ENCODE data around the gene XYLT2.

DNA sequence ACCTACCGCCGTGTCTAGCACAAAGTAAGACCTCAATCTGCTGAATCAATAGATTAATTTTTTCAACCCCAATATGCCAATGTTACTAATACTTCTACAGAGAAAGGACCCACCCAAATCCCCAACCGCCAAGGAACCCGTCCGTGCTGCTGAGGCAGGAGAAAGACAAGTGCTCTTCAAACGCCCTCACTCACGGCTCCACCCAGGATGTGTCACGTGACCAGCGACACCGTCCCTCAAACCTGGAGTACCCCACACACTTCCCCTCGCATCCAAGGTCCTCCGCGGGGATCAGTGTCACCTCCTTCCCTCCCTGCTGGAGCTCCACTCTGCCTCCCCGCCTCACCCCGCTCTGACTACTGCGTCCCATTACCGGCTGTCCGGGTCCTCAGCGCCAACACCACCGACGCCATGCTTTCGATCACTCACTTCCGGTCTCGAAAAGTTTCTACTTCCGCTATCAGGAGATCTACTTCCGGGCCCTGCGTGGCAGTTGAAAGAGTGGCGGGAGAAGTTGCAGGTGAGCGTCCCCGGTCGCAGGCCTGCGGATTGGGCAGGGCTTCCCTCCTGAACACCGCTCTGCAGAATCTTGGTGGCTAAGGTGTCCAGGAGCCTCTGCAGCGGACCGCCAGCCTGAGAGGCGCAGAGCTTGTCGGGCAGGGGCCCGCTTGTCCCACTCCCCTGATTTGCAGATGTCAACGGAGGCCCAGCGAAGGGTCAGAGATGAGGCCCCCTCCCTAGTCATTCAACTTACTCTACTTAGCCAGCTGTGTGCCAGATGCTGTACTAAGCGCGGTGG is 27.0 kb downstream of the XYLT2 start, which contains the start of the genes EME1 and MRPL27:
- TF ChIP-seq, protein P1, sequence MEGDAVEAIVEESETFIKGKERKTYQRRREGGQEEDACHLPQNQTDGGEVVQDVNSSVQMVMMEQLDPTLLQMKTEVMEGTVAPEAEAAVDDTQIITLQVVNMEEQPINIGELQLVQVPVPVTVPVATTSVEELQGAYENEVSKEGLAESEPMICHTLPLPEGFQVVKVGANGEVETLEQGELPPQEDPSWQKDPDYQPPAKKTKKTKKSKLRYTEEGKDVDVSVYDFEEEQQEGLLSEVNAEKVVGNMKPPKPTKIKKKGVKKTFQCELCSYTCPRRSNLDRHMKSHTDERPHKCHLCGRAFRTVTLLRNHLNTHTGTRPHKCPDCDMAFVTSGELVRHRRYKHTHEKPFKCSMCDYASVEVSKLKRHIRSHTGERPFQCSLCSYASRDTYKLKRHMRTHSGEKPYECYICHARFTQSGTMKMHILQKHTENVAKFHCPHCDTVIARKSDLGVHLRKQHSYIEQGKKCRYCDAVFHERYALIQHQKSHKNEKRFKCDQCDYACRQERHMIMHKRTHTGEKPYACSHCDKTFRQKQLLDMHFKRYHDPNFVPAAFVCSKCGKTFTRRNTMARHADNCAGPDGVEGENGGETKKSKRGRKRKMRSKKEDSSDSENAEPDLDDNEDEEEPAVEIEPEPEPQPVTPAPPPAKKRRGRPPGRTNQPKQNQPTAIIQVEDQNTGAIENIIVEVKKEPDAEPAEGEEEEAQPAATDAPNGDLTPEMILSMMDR (IDR thresholded peaks at IDR 0.05), result no peak
- peak in 2 of 3 donors; percentile 60 to 70 for TF ChIP-seq POLR2A (IDR thresholded peaks at IDR 0.05)

All from body of pancreas (tissue), 4 donors.